Fibroblast of mammary gland (primary cell): ENCODE measurements around the gene TBC1D21.

Experiments
- DNase-seq: peaks from one replicate; pipeline ENCODE4 v3.0.0-alpha.2; 2010; ENCODE audit warnings: low read depth
- H3K4me3 ChIP-seq: 2 replicates; pipeline ENCODE4 v1.5.1; 2011; ENCODE audit warnings: low read depth, mild to moderate bottlenecking, low read length, moderate library complexity; ENCODE audit not compliant: control insufficient read depth
- CTCF ChIP-seq: conservative IDR thresholded peaks from 2 replicates; pipeline ENCODE4 v1.5.1; 2011; ENCODE audit warnings: low read depth, low read length, inconsistent platforms; ENCODE audit not compliant: control insufficient read depth, insufficient read depth

The TBC1D21 gene

GRCh38 chr15:73932381-73933191 lies 59.2 kb downstream of the TBC1D21 start:
- no peak overlapping the region for H3K4me3 ChIP-seq
- DNase-seq: no peak
- no peak for TF ChIP-seq CTCF

GRCh38 chr15:73934281-73934680 lies 60.9 kb downstream of the TBC1D21 start:
- no peak for TF ChIP-seq CTCF
- no peak overlapping the region for H3K4me3 ChIP-seq
- DNase-seq: no peak

- no peak for TF ChIP-seq CTCF
- no peak overlapping the region for H3K4me3 ChIP-seq
- DNase-seq: peak; percentile 42
Observed at GRCh38 chr15:73935547-73935946, 62.2 kb downstream of the TBC1D21 start.

- no peak overlapping the region for H3K4me3 ChIP-seq
- peak; percentile 11 for TF ChIP-seq CTCF
- DNase-seq: peak; percentile 47
Observed at GRCh38 chr15:73936181-73936580, 62.8 kb downstream of the TBC1D21 start.

- DNase-seq: no peak
- no peak for TF ChIP-seq CTCF
- no peak overlapping the region for H3K4me3 ChIP-seq
Observed at GRCh38 chr15:73936588-73937290, 63.4 kb downstream of the TBC1D21 start.

- no peak overlapping the region for H3K4me3 ChIP-seq
- DNase-seq: no peak
- no peak for TF ChIP-seq CTCF
Observed at GRCh38 chr15:73937296-73937695, 63.9 kb downstream of the TBC1D21 start.
